Astrocyte (in vitro differentiated cells and primary cell): ENCODE measurements around the gene SUGCT. TPM values are rescaled to one million over a fixed set of nuclear protein-coding genes. Genes with fewer than 3 reads are reported as not detected.

ENCODE experiments used
- DNase-seq: peaks from one replicate; pipeline ENCODE4 v3.0.0-alpha.2; 2010; ENCODE audit warnings: low read depth
- FAIRE-seq: peaks from 2 replicates; lab custom pipeline; 2011; peaks lifted over from hg19 to GRCh38; lab: Jason Lieb, UNC
- H2AFZ ChIP-seq: 2 replicates; pipeline ENCODE4 v1.6.0; 2012; ENCODE audit warnings: low read depth, low read length, inconsistent platforms
- H3K27ac ChIP-seq: 2 replicates; pipeline ENCODE4 v1.5.1; 2011; ENCODE audit warnings: low read depth, low read length, inconsistent platforms
- H3K27me3 ChIP-seq: 2 replicates; pipeline ENCODE4 v1.6.0; 2011; ENCODE audit warnings: low read length, inconsistent platforms; ENCODE audit not compliant: insufficient read depth
- H3K36me3 ChIP-seq: 2 replicates; pipeline ENCODE4 v1.5.1; 2011; ENCODE audit warnings: low read length, inconsistent platforms; ENCODE audit not compliant: insufficient read depth
- H3K4me1 ChIP-seq: 2 replicates; pipeline ENCODE4 v1.5.1; 2011; ENCODE audit warnings: low read length, inconsistent platforms; ENCODE audit not compliant: insufficient read depth
- H3K4me2 ChIP-seq: 2 replicates; pipeline ENCODE4 v1.6.0; 2012; ENCODE audit warnings: low read length, inconsistent platforms
- H3K4me3 ChIP-seq: 2 replicates; pipeline ENCODE4 v1.5.1; 2011; ENCODE audit warnings: low read depth, mild to moderate bottlenecking, low read length, inconsistent platforms; ENCODE audit not compliant: insufficient read depth
- H3K79me2 ChIP-seq: 2 replicates; pipeline ENCODE4 v1.6.0; 2012; ENCODE audit warnings: mild to moderate bottlenecking, low read length, inconsistent platforms; ENCODE audit not compliant: insufficient read depth
- H3K9ac ChIP-seq: 2 replicates; pipeline ENCODE4 v1.6.0; 2012; ENCODE audit warnings: mild to moderate bottlenecking, low read length, inconsistent platforms
- H3K9me3 ChIP-seq: 2 replicates; pipeline ENCODE4 v1.5.1; 2012; ENCODE audit warnings: low read depth, mild to moderate bottlenecking, low read length, inconsistent platforms; ENCODE audit not compliant: insufficient read depth
- H4K20me1 ChIP-seq: 2 replicates; pipeline ENCODE4 v1.6.0; 2012; ENCODE audit warnings: low read length, inconsistent platforms; ENCODE audit not compliant: insufficient read depth
- H3K27ac Mint-ChIP-seq: one replicate; pipeline ENCODE4 v1.8.0; 2021; ENCODE audit warnings: mild to moderate bottlenecking, mixed read lengths; ENCODE audit not compliant: unreplicated experiment
- H3K27me3 Mint-ChIP-seq: one replicate; pipeline ENCODE4 v1.8.0; 2021; ENCODE audit warnings: low read depth, mixed read lengths; ENCODE audit not compliant: unreplicated experiment
- H3K36me3 Mint-ChIP-seq: one replicate; pipeline ENCODE4 v1.8.0; 2021; ENCODE audit warnings: low read depth, mixed read lengths; ENCODE audit not compliant: unreplicated experiment
- H3K4me1 Mint-ChIP-seq: one replicate; pipeline ENCODE4 v1.8.0; 2021; ENCODE audit warnings: low read depth, mixed read lengths; ENCODE audit not compliant: unreplicated experiment
- H3K4me3 Mint-ChIP-seq: one replicate; pipeline ENCODE4 v1.8.0; 2021; ENCODE audit warnings: mild to moderate bottlenecking, moderate library complexity, mixed read lengths; ENCODE audit not compliant: unreplicated experiment
- H3K9me3 Mint-ChIP-seq: one replicate; pipeline ENCODE4 v1.8.0; 2021; ENCODE audit warnings: mild to moderate bottlenecking, mixed read lengths; ENCODE audit not compliant: unreplicated experiment
- CTCF ChIP-seq: IDR thresholded peaks from 2 replicates; pipeline ENCODE4 v1.5.1; 2011; ENCODE audit warnings: low read depth, mild to moderate bottlenecking, inconsistent platforms, low read length, moderate library complexity; ENCODE audit not compliant: insufficient read depth
- EZH2 ChIP-seq: IDR thresholded peaks from 2 replicates; pipeline ENCODE4 v1.6.1; 2012; ENCODE audit warnings: mild to moderate bottlenecking, low read length, inconsistent platforms; ENCODE audit not compliant: insufficient read depth
- total RNA-seq: library from RNA; stranded (reverse); gene quantifications from 2 replicates; pipeline ENCODE4 v1.2.1, GENCODE V29; 2021

The SUGCT gene
- total RNA-seq, 1 donor from 2014 or later = 15.5 TPM

DNA sequence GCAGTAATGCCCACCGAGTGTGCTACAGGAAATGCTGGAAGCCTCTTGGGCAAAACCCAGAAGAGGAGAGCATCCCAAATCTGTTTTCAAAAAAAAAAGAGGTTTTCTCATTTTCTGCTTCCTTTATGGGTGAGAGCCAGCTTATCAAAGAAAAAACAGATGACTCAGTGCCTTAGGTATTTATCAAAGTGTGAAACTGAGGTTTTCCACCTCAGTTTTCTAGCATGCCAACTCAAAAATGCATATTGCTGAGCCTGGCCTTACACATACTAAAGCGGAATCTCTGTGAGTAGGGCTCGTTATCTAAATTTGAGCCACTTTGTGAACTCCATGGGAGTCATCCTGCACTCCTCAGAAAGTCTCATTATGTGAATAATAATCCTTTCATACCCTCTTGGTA is 705.1 kb downstream of the SUGCT start:
- Mint-ChIP-seq H3K27ac (no peak overlapping the region), H3K9me3 (peaks cover 20% of the 10 kb centered on the region)
- DNase-seq = peak; percentile 75

GRCh38 chr7:40840990-40841389 is 706.2 kb downstream of the SUGCT start:
- Histone ChIP-seq H3K4me1 (peaks cover 7% of the 10 kb centered on the region), H3K4me2 (no peak overlapping the region), H3K27ac (peak overlapping the region; percentile 35), H3K9me3 (no peaks in the 10 kb centered on the region), H3K36me3 (no peaks in the 10 kb centered on the region), H3K4me3 (no peak overlapping the region), H3K9ac (no peak overlapping the region), H3K79me2 (no peaks in the 10 kb centered on the region), H3K27me3 (no peaks in the 10 kb centered on the region), H4K20me1 (no peaks in the 10 kb centered on the region), H2AFZ (no peak overlapping the region)
- Mint-ChIP-seq H3K27ac (no peak overlapping the region), H3K36me3 (peaks cover 10% of the 10 kb centered on the region), H3K9me3 (peaks cover 20% of the 10 kb centered on the region), H3K27me3 (no peaks in the 10 kb centered on the region), H3K4me3 (no peak overlapping the region), H3K4me1 (peaks cover 11% of the 10 kb centered on the region)
- no peak for DNase-seq
- TF ChIP-seq EZH2 (no peak), CTCF (no peak)
- FAIRE-seq = no peak

More for the DNA sequence above, 705.1 kb downstream of the SUGCT start:
- no peaks in the 10 kb centered on the region for H4K20me1 ChIP-seq
- Mint-ChIP-seq H3K4me3 (no peak overlapping the region), H3K36me3 (peaks cover 8% of the 10 kb centered on the region), H3K27me3 (no peaks in the 10 kb centered on the region), H3K4me1 (peaks cover 11% of the 10 kb centered on the region)
- no peak overlapping the region for H2AFZ ChIP-seq
- no peaks in the 10 kb centered on the region for H3K27me3 ChIP-seq
- H3K36me3 ChIP-seq = no peaks in the 10 kb centered on the region
- H3K9me3 ChIP-seq = no peaks in the 10 kb centered on the region
- TF ChIP-seq CTCF = no peak
- TF ChIP-seq EZH2 = no peak
- peak overlapping the region; percentile 7 for H3K4me2 ChIP-seq
- peaks cover 7% of the 10 kb centered on the region for H3K4me1 ChIP-seq
- FAIRE-seq = peak; percentile 72
- no peak overlapping the region for H3K9ac ChIP-seq
- no peaks in the 10 kb centered on the region for H3K79me2 ChIP-seq
- H3K27ac ChIP-seq = peak overlapping the region; percentile 63
- H3K4me3 ChIP-seq = no peak overlapping the region

DNA sequence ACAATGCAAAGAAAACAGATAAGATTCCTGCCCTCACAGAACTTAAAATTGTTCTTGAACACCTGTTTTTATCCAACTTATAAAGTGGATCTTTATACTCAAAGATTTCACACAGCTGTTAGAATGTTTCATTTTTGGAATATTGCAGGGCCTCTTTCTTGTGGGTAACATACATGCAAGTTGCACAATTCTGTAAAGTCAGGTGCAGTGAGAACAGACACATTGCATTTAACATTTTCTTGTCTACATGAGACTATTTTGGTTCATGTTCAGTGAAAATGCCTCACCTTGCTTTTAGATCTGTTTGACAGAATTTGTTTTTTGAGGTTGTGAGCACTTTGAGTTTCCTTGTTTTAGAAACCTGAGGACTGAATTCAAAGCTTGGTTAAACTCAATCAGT is 707.8 kb downstream of the SUGCT start:
- no peak overlapping the region for H3K27ac ChIP-seq
- H3K27ac Mint-ChIP-seq = peak overlapping the region; percentile 50
- H3K4me1 Mint-ChIP-seq = peaks cover 11% of the 10 kb centered on the region
- no peaks in the 10 kb centered on the region for H3K9me3 ChIP-seq
- FAIRE-seq (peak; percentile 56), DNase-seq (no peak)
- H3K4me1 ChIP-seq = peaks cover 7% of the 10 kb centered on the region
- no peaks in the 10 kb centered on the region for H3K36me3 ChIP-seq
- H3K4me2 ChIP-seq = no peak overlapping the region
- no peaks in the 10 kb centered on the region for H3K27me3 ChIP-seq
- no peaks in the 10 kb centered on the region for H4K20me1 ChIP-seq
- H2AFZ ChIP-seq = no peak overlapping the region
- H3K9me3 Mint-ChIP-seq = peaks cover 20% of the 10 kb centered on the region
- H3K9ac ChIP-seq = no peak overlapping the region
- H3K79me2 ChIP-seq = no peaks in the 10 kb centered on the region
- H3K4me3 Mint-ChIP-seq = peak overlapping the region; percentile 43
- H3K4me3 ChIP-seq = no peak overlapping the region
- no peak for TF ChIP-seq CTCF
- no peak for TF ChIP-seq EZH2
- no peaks in the 10 kb centered on the region for H3K27me3 Mint-ChIP-seq
- H3K36me3 Mint-ChIP-seq = peaks cover 8% of the 10 kb centered on the region
